ENCODE data around the gene C1QTNF6.

C1QTNF6 gene

GRCh38 chr22:37222440-37222971 lies 34.5 kb upstream of the C1QTNF6 start:
- no peak for DNase-seq

GRCh38 chr22:37221424-37222333 lies 33.6 kb upstream of the C1QTNF6 start:
- no peak for DNase-seq

- DNase-seq, result no peak
Measured at GRCh38 chr22:37220543-37220981, 32.5 kb upstream of the C1QTNF6 start.

GRCh38 chr22:37219533-37219932 lies 31.5 kb upstream of the C1QTNF6 start:
- DNase-seq, result no peak

- DNase-seq, result no peak
Measured at GRCh38 chr22:37218771-37219411, 30.8 kb upstream of the C1QTNF6 start.

- no peak for DNase-seq
Measured at GRCh38 chr22:37218399-37218770, 30.3 kb upstream of the C1QTNF6 start.

- DNase-seq, result no peak
Measured at GRCh38 chr22:37215890-37216289, 27.8 kb upstream of the C1QTNF6 start.

GRCh38 chr22:37214731-37215030 lies 26.6 kb upstream of the C1QTNF6 start:
- DNase-seq, result no peak

- DNase-seq, result no peak
Measured at GRCh38 chr22:37213941-37214730, 26.1 kb upstream of the C1QTNF6 start.

GRCh38 chr22:37213218-37213855 lies 25.3 kb upstream of the C1QTNF6 start:
- DNase-seq, result no peak

GRCh38 chr22:37212174-37212906 lies 24.3 kb upstream of the C1QTNF6 start, which contains the start of gene SSTR3:
SSTR3 (minus strand) TSS chr22:37212477; CDS start chr22:37207803, 4,674 bp downstream.
- no peak for DNase-seq

GRCh38 chr22:37211866-37212173 lies 23.8 kb upstream of the C1QTNF6 start:
- DNase-seq, result no peak

GRCh38 chr22:37211075-37211865 lies 23.2 kb upstream of the C1QTNF6 start:
- DNase-seq, result no peak

GRCh38 chr22:37210041-37210803 lies 22.2 kb upstream of the C1QTNF6 start:
- no peak for DNase-seq

- no peak for DNase-seq
Measured at GRCh38 chr22:37209140-37209845, 21.2 kb upstream of the C1QTNF6 start.

- DNase-seq, result no peak
Measured at GRCh38 chr22:37208401-37209139, 20.5 kb upstream of the C1QTNF6 start.

- no peak for DNase-seq
Measured at GRCh38 chr22:37207981-37208380, 19.9 kb upstream of the C1QTNF6 start.

- DNase-seq, result no peak
Measured at GRCh38 chr22:37206841-37207821, 19.1 kb upstream of the C1QTNF6 start.

All from T1000 (cell line).